ENCODE measurements around the gene SNAI1. TPM values are rescaled to one million over a fixed set of nuclear protein-coding genes. Genes with fewer than 3 reads are reported as not detected.

The SNAI1 gene
- total and polyA plus RNA-seq, 2 donors (not counting 1 experiment from before 2014, with no cell fraction given): 4.3 to 4.9 TPM

DNA sequence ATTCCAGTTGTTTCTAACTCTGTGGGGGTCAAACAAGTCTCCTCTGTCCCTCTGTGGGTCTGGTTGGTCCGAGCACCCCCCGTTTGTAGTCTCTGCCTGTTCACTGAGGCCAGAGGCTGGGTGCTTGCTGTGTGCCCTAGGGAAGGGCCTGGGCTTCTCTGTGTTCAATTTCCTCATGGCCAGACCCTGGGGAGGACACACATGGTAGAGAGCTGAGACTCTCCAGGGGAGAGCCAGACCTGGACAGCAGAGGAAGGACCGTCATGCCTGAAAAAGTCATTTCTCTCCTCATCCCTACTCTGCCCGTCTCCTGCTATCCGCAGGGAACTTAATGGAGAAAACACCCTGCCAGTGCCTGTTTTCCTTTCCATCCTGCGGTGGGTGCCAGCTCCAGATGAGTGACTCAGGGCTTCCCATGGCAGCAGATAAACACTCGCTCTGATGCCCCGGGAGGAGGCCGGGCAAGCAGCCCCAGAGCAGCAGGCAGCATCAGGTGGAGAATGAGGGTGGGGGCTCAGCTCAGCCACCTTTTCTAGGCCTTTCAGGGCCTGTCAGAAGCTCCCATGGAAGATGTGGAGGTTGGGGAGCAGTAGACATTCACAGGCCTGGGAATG lies 51.9 kb downstream of the SNAI1 start:
- Mint-ChIP-seq H3K27ac (no peak overlapping the region), H3K4me1 (peaks cover 2% of the 10 kb centered on the region), H3K9me3 (ENCODE audit: insufficient read depth) (no peaks in the 10 kb centered on the region), H3K4me3 (no peak overlapping the region), H3K27me3 (no peaks in the 10 kb centered on the region)
- no peaks in the 10 kb centered on the region for H3K9me3 ChIP-seq (ENCODE audit: control extremely low read depth in 1 of 3, control insufficient read depth in 2 of 3, insufficient read depth in 1 of 3, low read length in 2 of 3)
- ChIA-PET POLR2A (interaction anchor here (0.6 kb wide), 1 partner anchor 120 kb away, joined by 4 read pairs; no protein-coding TSS in a partner anchor), CTCF (no interaction called here)
- ATAC-seq (ENCODE audit: low read depth) (no peak), DNase-seq (no peak)
- no peak overlapping the region for H3K4me2 ChIP-seq (replicated peaks; ENCODE audit: low read depth, low read length, poor library complexity, severe bottlenecking)
- H3K4me1 ChIP-seq (ENCODE audit: control insufficient read depth in 2 of 2, insufficient read depth in 2 of 2, low read length in 2 of 2): no peaks in the 10 kb centered on the region
- WGBS (ENCODE audit: insufficient coverage): 96% methylated on average over 9 of the region's 9 CpGs
- H2AFZ ChIP-seq (ENCODE audit: insufficient read depth, low read depth, low read length, poor library complexity, severe bottlenecking): no peak overlapping the region
- no peak overlapping the region for H3K9ac ChIP-seq (ENCODE audit: low read length)
- no peak overlapping the region for H3K4me3 ChIP-seq (ENCODE audit: control extremely low read depth in 1 of 5, extremely low read depth in 1 of 5, insufficient read depth in 1 of 5, low read depth in 2 of 5, low read length in 4 of 5)
- TF ChIP-seq EZH2 (IDR thresholded peaks at IDR 0.05; ENCODE audit: borderline replicate concordance, insufficient read depth, low read depth, low read length, poor library complexity, severe bottlenecking): no peak
- TF ChIP-seq, protein P1, sequence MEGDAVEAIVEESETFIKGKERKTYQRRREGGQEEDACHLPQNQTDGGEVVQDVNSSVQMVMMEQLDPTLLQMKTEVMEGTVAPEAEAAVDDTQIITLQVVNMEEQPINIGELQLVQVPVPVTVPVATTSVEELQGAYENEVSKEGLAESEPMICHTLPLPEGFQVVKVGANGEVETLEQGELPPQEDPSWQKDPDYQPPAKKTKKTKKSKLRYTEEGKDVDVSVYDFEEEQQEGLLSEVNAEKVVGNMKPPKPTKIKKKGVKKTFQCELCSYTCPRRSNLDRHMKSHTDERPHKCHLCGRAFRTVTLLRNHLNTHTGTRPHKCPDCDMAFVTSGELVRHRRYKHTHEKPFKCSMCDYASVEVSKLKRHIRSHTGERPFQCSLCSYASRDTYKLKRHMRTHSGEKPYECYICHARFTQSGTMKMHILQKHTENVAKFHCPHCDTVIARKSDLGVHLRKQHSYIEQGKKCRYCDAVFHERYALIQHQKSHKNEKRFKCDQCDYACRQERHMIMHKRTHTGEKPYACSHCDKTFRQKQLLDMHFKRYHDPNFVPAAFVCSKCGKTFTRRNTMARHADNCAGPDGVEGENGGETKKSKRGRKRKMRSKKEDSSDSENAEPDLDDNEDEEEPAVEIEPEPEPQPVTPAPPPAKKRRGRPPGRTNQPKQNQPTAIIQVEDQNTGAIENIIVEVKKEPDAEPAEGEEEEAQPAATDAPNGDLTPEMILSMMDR (IDR thresholded peaks at IDR 0.05): no peak
- H3K79me2 ChIP-seq (ENCODE audit: control insufficient read depth, insufficient read depth, low read length): no peaks in the 10 kb centered on the region
- no peak overlapping the region for H3K27ac ChIP-seq (ENCODE audit: low read length in 2 of 2)
- H4K20me1 ChIP-seq (ENCODE audit: control insufficient read depth, insufficient read depth, low read length, poor library complexity, severe bottlenecking): no peaks in the 10 kb centered on the region
- intact Hi-C loops (cut with micrococcal nuclease): no loop called here
- H3K27me3 ChIP-seq (replicated peaks in 1 of 4; ENCODE audit: control extremely low read depth in 1 of 4, control insufficient read depth in 3 of 4, insufficient read depth in 4 of 4, low read length in 3 of 4): no peaks in the 10 kb centered on the region
- no peaks in the 10 kb centered on the region for H3K36me3 ChIP-seq (replicated peaks in 1 of 2; ENCODE audit: control extremely low read depth in 1 of 2, control insufficient read depth in 1 of 2, extremely low read depth in 1 of 2, insufficient read depth in 2 of 2, low read length in 1 of 2)

DNA sequence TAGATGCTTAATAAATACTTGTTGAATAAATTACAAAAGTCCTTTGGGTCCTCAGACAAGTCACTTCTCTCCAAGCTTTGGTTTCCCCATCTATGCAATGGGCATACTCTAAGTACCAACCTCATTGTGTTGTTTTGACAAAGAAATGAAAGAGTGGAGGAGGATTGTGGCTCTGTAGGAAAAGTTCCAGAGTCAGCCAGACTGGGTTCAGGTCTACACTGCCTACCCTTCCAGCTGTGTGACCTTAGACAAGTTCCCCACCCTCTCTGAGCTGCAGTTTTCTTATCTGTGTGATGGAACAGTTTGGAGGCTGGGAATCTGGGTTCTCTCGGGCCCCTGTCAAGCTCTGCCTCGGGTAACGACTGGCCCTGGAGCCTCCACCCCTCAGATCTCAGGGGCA lies 53.9 kb downstream of the SNAI1 start:
- no peak for ATAC-seq (ENCODE audit: low read depth)

More for the DNA sequence above, 53.9 kb downstream of the SNAI1 start:
- Histone ChIP-seq H3K4me2 (replicated peaks; ENCODE audit: low read depth, low read length, poor library complexity, severe bottlenecking) (no peak overlapping the region), H2AFZ (ENCODE audit: insufficient read depth, low read depth, low read length, poor library complexity, severe bottlenecking) (no peak overlapping the region), H3K4me3 (ENCODE audit: control extremely low read depth in 1 of 5, extremely low read depth in 1 of 5, insufficient read depth in 1 of 5, low read depth in 2 of 5, low read length in 4 of 5) (no peak overlapping the region), H3K79me2 (ENCODE audit: control insufficient read depth, insufficient read depth, low read length) (no peaks in the 10 kb centered on the region), H3K9ac (ENCODE audit: low read length) (no peak overlapping the region), H3K4me1 (ENCODE audit: control insufficient read depth in 2 of 2, insufficient read depth in 2 of 2, low read length in 2 of 2) (peaks cover 12 to 20% of the 10 kb centered on the region in 2 donors), H3K27me3 (replicated peaks in 1 of 4; ENCODE audit: control extremely low read depth in 1 of 4, control insufficient read depth in 3 of 4, insufficient read depth in 4 of 4, low read length in 3 of 4) (no peaks in the 10 kb centered on the region), H3K36me3 (replicated peaks in 1 of 2; ENCODE audit: control extremely low read depth in 1 of 2, control insufficient read depth in 1 of 2, extremely low read depth in 1 of 2, insufficient read depth in 2 of 2, low read length in 1 of 2) (no peaks in the 10 kb centered on the region), H3K27ac (ENCODE audit: low read length in 2 of 2) (no peak overlapping the region), H4K20me1 (ENCODE audit: control insufficient read depth, insufficient read depth, low read length, poor library complexity, severe bottlenecking) (no peaks in the 10 kb centered on the region), H3K9me3 (ENCODE audit: control extremely low read depth in 1 of 3, control insufficient read depth in 2 of 3, insufficient read depth in 1 of 3, low read length in 2 of 3) (no peaks in the 10 kb centered on the region)
- CTCF ChIA-PET: interaction anchor here (1.3 to 1.7 kb wide), 3 partner anchors 34 to 57 kb away, joined by 3 to 13 read pairs (median 7); no protein-coding TSS in a partner anchor
- TF ChIP-seq, protein P1 (IDR thresholded peaks at IDR 0.05): no peak
- no peak for TF ChIP-seq EZH2 (IDR thresholded peaks at IDR 0.05; ENCODE audit: borderline replicate concordance, insufficient read depth, low read depth, low read length, poor library complexity, severe bottlenecking)
- H3K4me1 Mint-ChIP-seq: peaks cover 12% of the 10 kb centered on the region
- WGBS (ENCODE audit: insufficient coverage): 96% methylated on average over 3 of the region's 3 CpGs
- no peak overlapping the region for H3K4me3 Mint-ChIP-seq
- no peaks in the 10 kb centered on the region for H3K27me3 Mint-ChIP-seq
- no peak for DNase-seq
- H3K27ac Mint-ChIP-seq: no peak overlapping the region
- intact Hi-C loops (cut with micrococcal nuclease): no loop called here
- H3K9me3 Mint-ChIP-seq (ENCODE audit: insufficient read depth): no peaks in the 10 kb centered on the region
- POLR2A ChIA-PET: interaction anchor here (0.9 kb wide), 1 partner anchor 8 kb away, joined by 3 read pairs; no protein-coding TSS in a partner anchor

All from B cell (primary cell).